Medulla oblongata (tissue), 1 donor: ENCODE results near the gene CSNK2A2.

Experiments used
- DNase-seq: peaks from one replicate; pipeline ENCODE4 v3.0.0-alpha.2; 2015; ENCODE audit errors: extremely low spot score

The CSNK2A2 gene

GRCh38 chr16:58198022-58198683, at the start of gene CSNK2A2:
TSS of gene CSNK2A2 (minus strand) at chr16:58198106. CDS start at chr16:58197736, 370 bp downstream.
- peak; percentile 54 for DNase-seq

- no peak for DNase-seq
Measured at GRCh38 chr16:58243528-58244004, 45.7 kb upstream of the CSNK2A2 start.

GRCh38 chr16:58236831-58237230, 38.9 kb upstream of the CSNK2A2 start:
- DNase-seq: no peak

GRCh38 chr16:58236231-58236690, 38.4 kb upstream of the CSNK2A2 start:
- DNase-seq: peak; percentile 82

- DNase-seq: no peak
Measured at GRCh38 chr16:58235663-58236062, 37.8 kb upstream of the CSNK2A2 start.

GRCh38 chr16:58234831-58235595, 37.1 kb upstream of the CSNK2A2 start:
- no peak for DNase-seq

- DNase-seq: no peak
Measured at GRCh38 chr16:58230259-58230658, 32.4 kb upstream of the CSNK2A2 start.

- DNase-seq: no peak
Measured at GRCh38 chr16:58226790-58227189, 28.9 kb upstream of the CSNK2A2 start.

- no peak for DNase-seq
Measured at GRCh38 chr16:58225965-58226602, 28.2 kb upstream of the CSNK2A2 start.

- DNase-seq: no peak
Measured at GRCh38 chr16:58222532-58223316, 24.8 kb upstream of the CSNK2A2 start.

- DNase-seq: no peak
Measured at GRCh38 chr16:58219432-58219831, 21.5 kb upstream of the CSNK2A2 start.

- DNase-seq: no peak
Measured at GRCh38 chr16:58218786-58219185, 20.9 kb upstream of the CSNK2A2 start.

GRCh38 chr16:58217311-58217925, 19.5 kb upstream of the CSNK2A2 start:
- no peak for DNase-seq

GRCh38 chr16:58212824-58213655, 15.1 kb upstream of the CSNK2A2 start:
- no peak for DNase-seq

GRCh38 chr16:58211846-58212245, 13.9 kb upstream of the CSNK2A2 start:
- no peak for DNase-seq

- no peak for DNase-seq
Measured at GRCh38 chr16:58211245-58211644, 13.3 kb upstream of the CSNK2A2 start.

GRCh38 chr16:58205276-58206036, 7.5 kb upstream of the CSNK2A2 start:
- no peak for DNase-seq

GRCh38 chr16:58201163-58201562, 3.3 kb upstream of the CSNK2A2 start:
- no peak for DNase-seq

- DNase-seq: no peak
Measured at GRCh38 chr16:58200004-58200797, 2.3 kb upstream of the CSNK2A2 start.
